DMS79 (cell line): ENCODE data around the gene ARL5A.
A peak's percentile ranks its signal among the peaks of the same experiment; 100 is the strongest.
"Not testable (repeated sequence)": the region's sequence is repeated elsewhere in the genome, so short reads cannot be mapped to it uniquely, and the experiment has no call there.

Experiments
- DNase-seq: peaks from one replicate; lab custom pipeline; 2025; lab: John Stamatoyannopoulos, UW

ARL5A gene

GRCh38 chr2:151828143-151828889 is at the start of gene ARL5A:
TSS of gene ARL5A (minus strand) at chr2:151828421. CDS start at chr2:151828176, 245 bp downstream.
- peak; percentile 85 for DNase-seq

GRCh38 chr2:151875631-151876030 is 47.4 kb upstream of the ARL5A start:
- DNase-seq, result not testable (repeated sequence)

GRCh38 chr2:151872463-151872862 is 44.2 kb upstream of the ARL5A start:
- DNase-seq, result no peak

GRCh38 chr2:151869291-151869690 is 41.1 kb upstream of the ARL5A start:
- DNase-seq, result no peak

GRCh38 chr2:151862700-151863099 is 34.5 kb upstream of the ARL5A start:
- DNase-seq, result peak; percentile 97

- peak; percentile 89 for DNase-seq
Observed at GRCh38 chr2:151861174-151861573, 33.0 kb upstream of the ARL5A start.

GRCh38 chr2:151860613-151861146 is 32.5 kb upstream of the ARL5A start:
- DNase-seq, result peak; percentile 89

- no peak for DNase-seq
Observed at GRCh38 chr2:151860210-151860609, 32.0 kb upstream of the ARL5A start.

- DNase-seq, result no peak
Observed at GRCh38 chr2:151857650-151858049, 29.4 kb upstream of the ARL5A start.

- DNase-seq, result no peak
Observed at GRCh38 chr2:151855111-151855510, 26.9 kb upstream of the ARL5A start.

GRCh38 chr2:151853070-151853758 is 25.0 kb upstream of the ARL5A start:
- peak; percentile 45 for DNase-seq

GRCh38 chr2:151852260-151853069 is 24.2 kb upstream of the ARL5A start:
- no peak for DNase-seq

- no peak for DNase-seq
Observed at GRCh38 chr2:151851761-151852160, 23.5 kb upstream of the ARL5A start.

GRCh38 chr2:151849413-151850010 is 21.3 kb upstream of the ARL5A start:
- no peak for DNase-seq

GRCh38 chr2:151845884-151846283 is 17.7 kb upstream of the ARL5A start:
- no peak for DNase-seq

GRCh38 chr2:151845481-151845880 is 17.3 kb upstream of the ARL5A start:
- DNase-seq, result no peak

- DNase-seq, result no peak
Observed at GRCh38 chr2:151844211-151844896, 16.1 kb upstream of the ARL5A start.

GRCh38 chr2:151843691-151844061 is 15.5 kb upstream of the ARL5A start:
- no peak for DNase-seq

- DNase-seq, result no peak
Observed at GRCh38 chr2:151842830-151843690, 14.8 kb upstream of the ARL5A start.

GRCh38 chr2:151841047-151841424 is 12.8 kb upstream of the ARL5A start:
- no peak for DNase-seq
